ENCODE data around the gene MEIKIN. TPM values are rescaled to one million over a fixed set of nuclear protein-coding genes. Genes with fewer than 3 reads are reported as not detected.
"Not testable (repeated sequence)": the region's sequence is repeated elsewhere in the genome, so short reads cannot be mapped to it uniquely, and the experiment has no call there.

MEIKIN gene
- total RNA-seq, 1 donor: not detected

- no peaks in the 10 kb centered on the region for H3K9me3 ChIP-seq (ENCODE audit: low read depth, low read length)
- H3K4me1 ChIP-seq (ENCODE audit: insufficient read depth, low read length): no peaks in the 10 kb centered on the region
- H3K27ac ChIP-seq (ENCODE audit: low read depth, low read length): no peak overlapping the region
- H3K79me2 ChIP-seq (ENCODE audit: insufficient read depth, low read length): no peaks in the 10 kb centered on the region
- H2AFZ ChIP-seq (ENCODE audit: low read length): no peak overlapping the region
- no peak overlapping the region for H3K4me2 ChIP-seq (ENCODE audit: insufficient read depth, low read length)
- no peak for DNase-seq (ENCODE audit: insufficient read length, low spot score, missing footprints)
- H4K20me1 ChIP-seq (ENCODE audit: insufficient read depth, low read length): no peaks in the 10 kb centered on the region
- H3K36me3 ChIP-seq (ENCODE audit: insufficient read depth, low read length): no peaks in the 10 kb centered on the region
- H3K27me3 ChIP-seq (ENCODE audit: insufficient read depth, low read length): no peaks in the 10 kb centered on the region
- H3K4me3 ChIP-seq (ENCODE audit: insufficient read depth, low read length): no peak overlapping the region
- TF ChIP-seq CTCF (IDR thresholded peaks at IDR 0.05; ENCODE audit: extremely low read depth, low read depth, low read length): no peak
These were observed 29.0 kb downstream of the MEIKIN start for GRCh38 chr5:131916481-131916880.

- no peak overlapping the region for H2AFZ ChIP-seq (ENCODE audit: low read length)
- no peak overlapping the region for H3K4me2 ChIP-seq (ENCODE audit: insufficient read depth, low read length)
- no peak overlapping the region for H3K4me3 ChIP-seq (ENCODE audit: insufficient read depth, low read length)
- H3K36me3 ChIP-seq (ENCODE audit: insufficient read depth, low read length): no peaks in the 10 kb centered on the region
- no peaks in the 10 kb centered on the region for H3K79me2 ChIP-seq (ENCODE audit: insufficient read depth, low read length)
- no peaks in the 10 kb centered on the region for H3K9me3 ChIP-seq (ENCODE audit: low read depth, low read length)
- H3K27me3 ChIP-seq (ENCODE audit: insufficient read depth, low read length): no peaks in the 10 kb centered on the region
- no peaks in the 10 kb centered on the region for H4K20me1 ChIP-seq (ENCODE audit: insufficient read depth, low read length)
- H3K27ac ChIP-seq (ENCODE audit: low read depth, low read length): no peak overlapping the region
- DNase-seq (ENCODE audit: insufficient read length, low spot score, missing footprints): no peak
- TF ChIP-seq CTCF (IDR thresholded peaks at IDR 0.05; ENCODE audit: extremely low read depth, low read depth, low read length): no peak
- no peaks in the 10 kb centered on the region for H3K4me1 ChIP-seq (ENCODE audit: insufficient read depth, low read length)
These were observed 31.0 kb downstream of the MEIKIN start for GRCh38 chr5:131914472-131914871.

DNA sequence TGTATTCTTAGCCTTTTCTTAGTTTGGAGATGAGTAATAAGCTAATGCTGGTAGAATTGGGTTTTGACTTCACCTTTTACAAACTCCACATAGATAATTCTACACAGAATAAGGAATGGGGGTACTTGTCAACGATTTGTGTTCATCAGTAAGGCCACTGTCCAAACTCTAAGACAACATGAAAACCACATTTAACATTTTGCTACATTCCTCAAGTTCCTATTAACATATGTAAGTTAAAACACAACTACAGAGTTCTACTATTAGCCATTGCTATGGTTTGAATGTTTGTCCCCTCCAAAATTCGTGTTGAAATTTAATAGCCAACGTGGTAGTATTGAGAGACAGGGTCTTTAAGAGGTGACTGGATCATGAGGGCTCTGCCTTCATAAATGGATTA, 31.9 kb downstream of the MEIKIN start:
- Histone ChIP-seq H3K9me3 (ENCODE audit: low read depth, low read length) (no peaks in the 10 kb centered on the region), H2AFZ (ENCODE audit: low read length) (no peak overlapping the region), H3K27me3 (ENCODE audit: insufficient read depth, low read length) (no peaks in the 10 kb centered on the region), H3K4me1 (ENCODE audit: insufficient read depth, low read length) (no peaks in the 10 kb centered on the region), H4K20me1 (ENCODE audit: insufficient read depth, low read length) (no peaks in the 10 kb centered on the region), H3K27ac (ENCODE audit: low read depth, low read length) (no peak overlapping the region), H3K4me2 (ENCODE audit: insufficient read depth, low read length) (no peak overlapping the region), H3K36me3 (ENCODE audit: insufficient read depth, low read length) (no peaks in the 10 kb centered on the region), H3K79me2 (ENCODE audit: insufficient read depth, low read length) (no peaks in the 10 kb centered on the region), H3K4me3 (ENCODE audit: insufficient read depth, low read length) (no peak overlapping the region)
- no peak for TF ChIP-seq CTCF (IDR thresholded peaks at IDR 0.05; ENCODE audit: extremely low read depth, low read depth, low read length)
- no peak for DNase-seq (ENCODE audit: insufficient read length, low spot score, missing footprints)

- TF ChIP-seq CTCF (IDR thresholded peaks at IDR 0.05; ENCODE audit: extremely low read depth, low read depth, low read length): no peak
- H3K79me2 ChIP-seq (ENCODE audit: insufficient read depth, low read length): no peaks in the 10 kb centered on the region
- H3K9me3 ChIP-seq (ENCODE audit: low read depth, low read length): no peaks in the 10 kb centered on the region
- no peaks in the 10 kb centered on the region for H3K27me3 ChIP-seq (ENCODE audit: insufficient read depth, low read length)
- no peaks in the 10 kb centered on the region for H3K36me3 ChIP-seq (ENCODE audit: insufficient read depth, low read length)
- H4K20me1 ChIP-seq (ENCODE audit: insufficient read depth, low read length): no peaks in the 10 kb centered on the region
- no peak for DNase-seq (ENCODE audit: insufficient read length, low spot score, missing footprints)
- H3K4me3 ChIP-seq (ENCODE audit: insufficient read depth, low read length): no peak overlapping the region
- H3K4me1 ChIP-seq (ENCODE audit: insufficient read depth, low read length): no peaks in the 10 kb centered on the region
- H3K27ac ChIP-seq (ENCODE audit: low read depth, low read length): no peak overlapping the region
- no peak overlapping the region for H3K4me2 ChIP-seq (ENCODE audit: insufficient read depth, low read length)
- no peak overlapping the region for H2AFZ ChIP-seq (ENCODE audit: low read length)
These were observed 38.8 kb downstream of the MEIKIN start for GRCh38 chr5:131906668-131907067.

GRCh38 chr5:131902266-131902665, 43.2 kb downstream of the MEIKIN start:
- not testable (repeated sequence) for H3K4me2 ChIP-seq (ENCODE audit: insufficient read depth, low read length); H3K36me3 ChIP-seq (ENCODE audit: insufficient read depth, low read length); H3K4me1 ChIP-seq (ENCODE audit: insufficient read depth, low read length); H3K9me3 ChIP-seq (ENCODE audit: low read depth, low read length); H3K79me2 ChIP-seq (ENCODE audit: insufficient read depth, low read length); H3K27ac ChIP-seq (ENCODE audit: low read depth, low read length); DNase-seq (ENCODE audit: insufficient read length, low spot score, missing footprints); H4K20me1 ChIP-seq (ENCODE audit: insufficient read depth, low read length); H3K4me3 ChIP-seq (ENCODE audit: insufficient read depth, low read length); H2AFZ ChIP-seq (ENCODE audit: low read length); H3K27me3 ChIP-seq (ENCODE audit: insufficient read depth, low read length)

Measured in osteoblast (primary cell).